Activated naive CD4-positive, alpha-beta T cell treated with anti-CD3 and anti-CD28 coated beads for 36 hours (primary cell): Measurements from ENCODE around the gene MSX2. TPM values are rescaled to one million over a fixed set of nuclear protein-coding genes. Genes with fewer than 3 reads are reported as not detected.

ENCODE experiments used
- CTCF ChIA-PET: fragments of 350-600 bp; sonication (Branson Sonifier 250); formaldehyde crosslinking; loops from one replicate; lab custom pipeline; 2021; ENCODE audit warnings: antibody characterized with exemption; lab: Charles Lee
- DNase-seq: peaks from one replicate; pipeline ENCODE4 v3.0.0-alpha.2; 2020
- H3K27ac Mint-ChIP-seq: one replicate; pipeline ENCODE4 v1.8.0; 2021; ENCODE audit warnings: mild to moderate bottlenecking, mixed read lengths
- H3K27me3 Mint-ChIP-seq: one replicate; pipeline ENCODE4 v1.8.0; 2021; ENCODE audit warnings: low read depth, mixed read lengths
- H3K36me3 Mint-ChIP-seq: one replicate; pipeline ENCODE4 v1.8.0; 2021; ENCODE audit warnings: low read depth, mixed read lengths
- H3K4me1 Mint-ChIP-seq: one replicate; pipeline ENCODE4 v1.8.0; 2021; ENCODE audit warnings: low read depth, mixed read lengths
- H3K4me3 Mint-ChIP-seq: one replicate; pipeline ENCODE4 v1.8.0; 2021; ENCODE audit warnings: mild to moderate bottlenecking, moderate library complexity, mixed read lengths
- H3K9me3 Mint-ChIP-seq: one replicate; pipeline ENCODE4 v1.8.0; 2021; ENCODE audit warnings: mixed read lengths
- intact Hi-C: fragments of 100-400 bp; cut with micrococcal nuclease; formaldehyde crosslinking; loops from one replicate; pipeline ENCODE4 v1.15.1; 2023
- total RNA-seq, 2 experiments: library from RNA; stranded (reverse); gene quantifications; one replicate each; pipeline ENCODE4 v1.2.3, GENCODE V29; 2021

Gene MSX2
- total RNA-seq: not detected

DNA sequence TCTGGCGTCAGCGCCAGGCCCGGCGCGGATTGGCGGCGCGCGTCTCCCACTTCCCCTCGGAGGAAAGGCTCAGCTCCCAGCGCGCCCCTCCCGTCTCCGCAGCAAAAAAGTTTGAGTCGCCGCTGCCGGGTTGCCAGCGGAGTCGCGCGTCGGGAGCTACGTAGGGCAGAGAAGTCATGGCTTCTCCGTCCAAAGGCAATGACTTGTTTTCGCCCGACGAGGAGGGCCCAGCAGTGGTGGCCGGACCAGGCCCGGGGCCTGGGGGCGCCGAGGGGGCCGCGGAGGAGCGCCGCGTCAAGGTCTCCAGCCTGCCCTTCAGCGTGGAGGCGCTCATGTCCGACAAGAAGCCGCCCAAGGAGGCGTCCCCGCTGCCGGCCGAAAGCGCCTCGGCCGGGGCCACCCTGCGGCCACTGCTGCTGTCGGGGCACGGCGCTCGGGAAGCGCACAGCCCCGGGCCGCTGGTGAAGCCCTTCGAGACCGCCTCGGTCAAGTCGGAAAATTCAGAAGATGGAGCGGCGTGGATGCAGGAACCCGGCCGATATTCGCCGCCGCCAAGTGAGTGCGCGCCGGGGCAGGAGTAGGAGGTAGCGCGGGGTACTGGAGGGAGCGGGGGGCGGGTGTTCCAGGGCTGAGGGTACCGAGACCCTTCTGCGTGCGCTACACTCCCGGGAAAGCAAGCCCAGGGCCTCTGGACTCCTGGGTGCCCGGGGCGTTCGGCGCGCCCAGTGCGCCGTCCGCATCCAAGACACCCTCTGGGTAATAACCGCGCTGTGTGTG is at the start of gene MSX2:
MSX2 (plus strand) TSS at position 99 of the 777 bp plus-strand sequence; CDS start at position 177, 78 bp downstream.
- H3K4me3 Mint-ChIP-seq: peak within 1 kb of the TSS; percentile 35
- H3K27me3 Mint-ChIP-seq: peaks cover 88% of the 10 kb centered on the region
- CTCF ChIA-PET: interaction anchor here (0.7 kb wide), 1 partner anchor 210 kb away, joined by 3 read pairs; no protein-coding TSS in a partner anchor
- H3K4me1 Mint-ChIP-seq: peaks cover 17% of the 10 kb centered on the region
- H3K36me3 Mint-ChIP-seq: no peaks in the 10 kb centered on the region
- no peak within 1 kb of the TSS for H3K27ac Mint-ChIP-seq
- no peaks in the 10 kb centered on the region for H3K9me3 Mint-ChIP-seq
- peak; percentile 52 for DNase-seq
- intact Hi-C loops: loop anchor here (10.0 kb wide), 1 partner anchor 1490 kb away; the partner anchor contains the start of gene NKX2-5

DNA sequence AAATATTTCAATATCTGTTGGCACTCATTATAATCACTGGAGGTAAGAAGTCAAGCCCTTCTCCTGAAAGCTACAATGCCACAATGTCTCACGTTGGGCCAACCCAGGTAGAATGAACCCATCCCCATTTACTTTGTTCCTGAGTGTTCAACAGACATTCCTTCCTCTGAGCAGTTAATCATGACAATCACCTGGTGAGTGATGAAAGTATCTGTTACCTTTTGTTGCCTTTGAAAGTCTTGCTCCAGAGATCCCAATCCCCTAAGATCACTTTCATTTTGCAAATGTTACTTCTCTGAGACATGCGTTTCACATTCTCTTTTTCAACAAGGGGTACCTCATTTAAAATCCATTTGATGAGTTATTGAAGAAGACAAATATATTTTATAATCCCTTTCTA is 49.3 kb upstream of the MSX2 start:
- no peak for DNase-seq
- CTCF ChIA-PET: no interaction called here
- peaks cover 5% of the 10 kb centered on the region for H3K27me3 Mint-ChIP-seq
- intact Hi-C loops: no loop called here
- no peaks in the 10 kb centered on the region for H3K36me3 Mint-ChIP-seq
- no peaks in the 10 kb centered on the region for H3K4me1 Mint-ChIP-seq
- H3K4me3 Mint-ChIP-seq: no peak overlapping the region
- H3K27ac Mint-ChIP-seq: no peak overlapping the region
- peaks cover 2% of the 10 kb centered on the region for H3K9me3 Mint-ChIP-seq

DNA sequence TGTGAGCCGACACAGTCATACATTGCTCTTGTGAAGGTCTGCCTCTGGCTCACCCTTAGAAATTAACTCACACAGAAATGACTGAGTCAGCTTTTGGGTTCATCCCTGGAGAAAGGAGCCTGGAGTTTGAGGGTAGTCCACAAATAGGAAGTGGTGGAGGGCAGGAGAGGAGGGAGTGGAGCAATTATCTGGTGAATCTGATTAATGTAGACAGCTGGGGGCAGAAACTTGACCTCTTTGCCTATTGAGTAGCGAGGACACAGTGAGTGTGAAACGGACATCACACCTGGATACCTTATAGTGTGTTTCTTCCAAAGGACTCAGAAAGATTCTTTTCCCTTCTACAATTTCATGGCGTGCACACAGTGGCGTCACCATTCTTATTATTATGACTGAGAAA is 48.5 kb upstream of the MSX2 start:
- Mint-ChIP-seq H3K9me3 (peaks cover 2% of the 10 kb centered on the region), H3K36me3 (no peaks in the 10 kb centered on the region), H3K4me3 (no peak overlapping the region), H3K27me3 (peaks cover 7% of the 10 kb centered on the region), H3K27ac (no peak overlapping the region), H3K4me1 (no peaks in the 10 kb centered on the region)
- intact Hi-C loops: no loop called here
- CTCF ChIA-PET: no interaction called here
- DNase-seq: no peak

DNA sequence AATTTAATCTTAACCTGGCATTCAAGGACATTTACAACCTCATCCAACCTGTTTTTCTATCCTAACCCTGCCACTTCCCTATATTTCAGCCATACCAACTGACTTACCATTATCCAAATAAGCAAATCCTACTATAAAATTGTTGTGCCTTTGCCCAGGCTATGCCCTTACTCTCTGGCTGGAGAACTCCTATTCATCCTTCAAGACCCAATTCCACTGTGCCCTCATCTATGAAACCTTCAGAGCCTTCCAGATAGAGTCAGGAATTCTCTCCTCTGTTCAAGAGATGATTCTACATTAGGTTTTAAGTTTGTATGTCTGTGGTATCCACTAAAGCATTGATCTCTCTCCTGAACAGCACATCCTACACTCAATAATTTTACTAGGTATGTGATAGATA is 46.3 kb upstream of the MSX2 start:
- Mint-ChIP-seq H3K27me3 (peaks cover 8% of the 10 kb centered on the region), H3K27ac (no peak overlapping the region), H3K9me3 (peaks cover 2% of the 10 kb centered on the region), H3K4me1 (no peaks in the 10 kb centered on the region), H3K36me3 (no peaks in the 10 kb centered on the region), H3K4me3 (no peak overlapping the region)
- intact Hi-C loops: no loop called here
- CTCF ChIA-PET: no interaction called here
- no peak for DNase-seq

DNA sequence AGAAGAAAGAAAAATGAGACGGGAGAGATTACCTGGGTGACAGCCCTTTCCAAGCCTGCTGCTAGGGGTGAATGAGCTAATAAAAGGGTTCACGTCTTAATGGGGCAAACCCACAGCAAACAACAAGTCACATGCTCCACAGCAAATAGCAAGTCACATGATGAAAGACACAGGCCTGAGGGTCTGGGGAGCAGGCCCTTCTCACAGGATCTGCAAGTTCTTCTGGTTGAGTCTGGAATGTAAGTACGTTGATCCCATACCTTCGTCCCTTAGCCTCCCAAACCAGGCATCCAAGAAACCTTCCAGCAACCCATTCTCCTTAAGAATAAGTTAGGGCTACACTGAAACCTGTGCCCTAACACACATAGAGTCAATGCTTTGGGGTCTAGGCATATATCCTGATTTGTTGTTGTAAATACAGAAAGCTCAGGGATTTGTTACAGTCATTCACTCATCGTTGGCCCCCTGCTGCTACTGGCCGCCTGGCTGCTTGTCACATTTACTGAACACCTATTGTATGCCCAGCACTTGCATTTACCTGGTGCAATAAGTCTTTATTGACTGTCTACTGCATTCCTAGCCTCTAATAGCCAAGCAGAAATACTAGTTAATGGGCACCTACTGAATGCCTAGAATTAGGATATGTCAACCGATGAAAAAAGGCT is 43.3 kb upstream of the MSX2 start:
- CTCF ChIA-PET: no interaction called here
- H3K36me3 Mint-ChIP-seq: no peaks in the 10 kb centered on the region
- intact Hi-C loops: no loop called here

DNA sequence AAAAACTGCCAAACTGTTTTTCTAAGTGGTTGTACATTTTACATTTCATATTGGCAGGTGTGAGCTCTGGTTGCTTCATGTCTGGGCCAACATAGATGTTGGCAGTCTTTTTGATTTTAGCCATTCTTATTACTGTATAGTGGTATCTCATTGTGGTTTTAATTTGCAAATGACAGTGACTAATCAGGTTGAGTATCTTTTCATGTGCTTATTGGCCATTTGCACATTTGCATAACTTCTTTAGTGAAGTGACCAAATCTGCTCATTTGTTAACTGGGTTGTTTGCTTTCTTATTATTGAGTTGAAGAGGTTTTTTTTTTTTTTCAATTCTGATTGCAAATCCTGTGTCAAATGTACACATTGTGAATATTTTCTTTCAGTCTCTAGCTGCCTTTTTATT is 36.9 kb upstream of the MSX2 start:
- Mint-ChIP-seq H3K36me3 (no peaks in the 10 kb centered on the region), H3K27me3 (peaks cover 56% of the 10 kb centered on the region), H3K9me3 (peaks cover 5% of the 10 kb centered on the region), H3K4me1 (peaks cover 11% of the 10 kb centered on the region), H3K4me3 (no peak overlapping the region), H3K27ac (no peak overlapping the region)
- intact Hi-C loops: no loop called here
- CTCF ChIA-PET: no interaction called here
- DNase-seq: no peak

More for the DNA sequence above, 43.3 kb upstream of the MSX2 start:
- Mint-ChIP-seq H3K9me3 (peaks cover 5% of the 10 kb centered on the region), H3K27ac (no peak overlapping the region), H3K27me3 (peaks cover 20% of the 10 kb centered on the region), H3K4me1 (no peaks in the 10 kb centered on the region), H3K4me3 (no peak overlapping the region)
- DNase-seq: no peak

DNA sequence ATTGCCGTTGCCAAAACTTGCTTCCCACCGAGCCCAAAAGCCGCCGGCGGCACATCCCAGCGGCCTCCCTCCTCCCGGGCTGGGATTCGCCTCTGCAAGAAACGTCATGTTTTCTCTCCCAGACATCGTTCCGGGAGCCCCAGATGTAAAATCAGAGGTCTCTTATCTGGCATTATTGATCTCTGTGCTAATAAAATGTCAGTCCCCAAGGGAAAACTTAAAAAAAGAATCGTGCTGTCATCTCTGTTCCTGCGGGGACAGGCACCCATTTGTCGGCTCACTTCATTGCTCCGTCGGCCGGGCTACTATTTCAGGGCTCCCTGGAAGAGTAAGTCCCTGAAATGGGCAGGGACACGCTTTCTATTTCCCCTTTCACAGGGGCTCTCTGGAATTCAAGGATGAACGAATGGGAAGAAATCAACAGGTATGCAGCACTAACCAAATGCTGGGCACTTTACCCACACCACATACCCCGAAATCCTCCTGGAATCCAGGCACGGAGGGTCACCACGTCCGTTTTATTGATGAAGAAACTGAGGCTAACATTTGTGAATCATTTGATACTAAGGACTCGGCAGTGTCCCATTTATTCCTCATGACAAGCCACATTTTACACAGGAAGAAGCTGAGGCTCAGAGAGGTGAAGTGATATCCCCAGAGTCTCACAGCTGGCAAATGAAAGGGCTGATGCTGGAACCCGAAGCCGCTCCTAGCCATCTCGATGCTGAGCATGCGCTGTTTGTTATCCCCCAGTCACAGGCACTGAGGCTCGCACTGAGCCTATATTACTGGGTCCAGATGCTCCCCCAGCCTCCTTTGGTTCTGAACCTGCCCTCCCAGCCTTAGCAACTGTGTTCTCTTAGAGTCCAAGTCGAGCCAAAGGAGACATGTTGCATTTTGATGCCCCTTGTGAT is 35.7 kb upstream of the MSX2 start:
- Mint-ChIP-seq H3K4me1 (peaks cover 15% of the 10 kb centered on the region), H3K27me3 (peaks cover 63% of the 10 kb centered on the region), H3K36me3 (no peaks in the 10 kb centered on the region), H3K27ac (no peak overlapping the region), H3K4me3 (no peak overlapping the region), H3K9me3 (peaks cover 5% of the 10 kb centered on the region)
- no peak for DNase-seq
- CTCF ChIA-PET: no interaction called here
- intact Hi-C loops: no loop called here

DNA sequence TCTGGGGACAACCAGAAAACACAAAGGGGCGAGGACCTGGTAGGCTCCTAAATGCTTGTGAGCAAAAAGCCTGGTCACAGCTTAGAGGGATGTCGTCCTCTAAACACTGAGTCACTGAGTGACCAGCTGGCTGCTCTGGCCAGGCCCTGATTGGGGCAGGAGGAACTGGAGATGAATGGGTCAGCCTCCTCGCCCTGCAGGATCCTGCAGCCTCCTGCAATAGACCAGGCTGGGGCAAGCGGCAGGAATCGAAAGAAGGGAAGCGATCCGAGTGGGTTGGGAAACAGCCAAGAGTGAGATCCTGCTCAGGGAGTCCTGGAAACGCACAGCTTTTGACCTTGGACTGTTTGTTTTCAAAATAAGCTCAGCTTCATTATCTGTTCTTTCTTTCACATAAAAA is 34.1 kb upstream of the MSX2 start:
- H3K9me3 Mint-ChIP-seq: no peaks in the 10 kb centered on the region
- H3K4me3 Mint-ChIP-seq: no peak overlapping the region
- CTCF ChIA-PET: no interaction called here
- no peaks in the 10 kb centered on the region for H3K36me3 Mint-ChIP-seq
- no peak overlapping the region for H3K27ac Mint-ChIP-seq
- intact Hi-C loops: no loop called here
- peaks cover 15% of the 10 kb centered on the region for H3K4me1 Mint-ChIP-seq
- H3K27me3 Mint-ChIP-seq: peaks cover 68% of the 10 kb centered on the region
- DNase-seq: no peak

DNA sequence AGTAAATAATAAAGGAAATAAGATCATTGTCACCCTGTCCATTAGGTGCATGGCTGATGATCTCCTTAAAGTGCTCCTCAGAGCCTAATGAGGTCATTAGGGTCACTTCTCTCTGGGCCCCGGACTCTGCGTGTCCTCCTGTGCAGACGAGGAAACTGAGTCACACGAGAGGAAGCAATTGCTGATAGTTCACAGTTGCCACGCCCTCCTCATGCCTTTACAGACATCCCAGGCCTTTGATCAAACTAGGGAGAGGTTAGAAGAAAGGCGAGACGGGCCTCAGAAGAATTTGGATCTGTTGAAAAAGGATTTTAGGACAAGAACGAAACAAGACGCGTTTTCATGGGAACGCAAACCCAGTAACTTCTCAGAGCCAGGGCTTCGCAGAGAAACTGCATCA is 32.0 kb upstream of the MSX2 start:
- DNase-seq: no peak
- no peaks in the 10 kb centered on the region for H3K36me3 Mint-ChIP-seq
- peaks cover 64% of the 10 kb centered on the region for H3K27me3 Mint-ChIP-seq
- H3K9me3 Mint-ChIP-seq: no peaks in the 10 kb centered on the region
- H3K4me1 Mint-ChIP-seq: peaks cover 15% of the 10 kb centered on the region
- no peak overlapping the region for H3K27ac Mint-ChIP-seq
- CTCF ChIA-PET: no interaction called here
- intact Hi-C loops: no loop called here
- H3K4me3 Mint-ChIP-seq: no peak overlapping the region

DNA sequence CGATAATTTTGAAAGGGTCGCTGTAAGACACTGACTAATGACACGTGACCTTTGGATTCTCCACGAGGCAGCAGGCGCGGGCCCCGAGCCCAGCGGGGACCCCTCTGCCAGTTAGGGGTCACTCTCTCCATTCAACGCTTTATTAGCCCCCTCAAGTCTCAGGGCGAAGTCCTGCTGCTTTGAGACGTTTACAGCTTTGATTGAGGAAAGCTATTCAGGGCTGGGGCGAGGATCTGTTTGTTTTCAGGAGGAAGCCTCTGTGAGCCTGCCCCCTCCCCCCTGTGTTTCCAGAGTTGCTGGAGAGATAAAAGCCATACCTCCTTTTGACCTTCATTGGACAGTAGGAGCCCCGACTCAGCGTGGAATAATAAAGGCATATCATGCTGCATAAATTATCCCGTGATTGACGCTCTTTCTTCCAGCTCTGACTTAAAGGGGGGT is 31.4 kb upstream of the MSX2 start:
- CTCF ChIA-PET: no interaction called here
- intact Hi-C loops: no loop called here
- H3K27ac Mint-ChIP-seq: no peak overlapping the region
- peaks cover 60% of the 10 kb centered on the region for H3K27me3 Mint-ChIP-seq
- no peak overlapping the region for H3K4me3 Mint-ChIP-seq
- no peaks in the 10 kb centered on the region for H3K36me3 Mint-ChIP-seq
- H3K9me3 Mint-ChIP-seq: no peaks in the 10 kb centered on the region
- no peak for DNase-seq
- H3K4me1 Mint-ChIP-seq: peaks cover 14% of the 10 kb centered on the region

DNA sequence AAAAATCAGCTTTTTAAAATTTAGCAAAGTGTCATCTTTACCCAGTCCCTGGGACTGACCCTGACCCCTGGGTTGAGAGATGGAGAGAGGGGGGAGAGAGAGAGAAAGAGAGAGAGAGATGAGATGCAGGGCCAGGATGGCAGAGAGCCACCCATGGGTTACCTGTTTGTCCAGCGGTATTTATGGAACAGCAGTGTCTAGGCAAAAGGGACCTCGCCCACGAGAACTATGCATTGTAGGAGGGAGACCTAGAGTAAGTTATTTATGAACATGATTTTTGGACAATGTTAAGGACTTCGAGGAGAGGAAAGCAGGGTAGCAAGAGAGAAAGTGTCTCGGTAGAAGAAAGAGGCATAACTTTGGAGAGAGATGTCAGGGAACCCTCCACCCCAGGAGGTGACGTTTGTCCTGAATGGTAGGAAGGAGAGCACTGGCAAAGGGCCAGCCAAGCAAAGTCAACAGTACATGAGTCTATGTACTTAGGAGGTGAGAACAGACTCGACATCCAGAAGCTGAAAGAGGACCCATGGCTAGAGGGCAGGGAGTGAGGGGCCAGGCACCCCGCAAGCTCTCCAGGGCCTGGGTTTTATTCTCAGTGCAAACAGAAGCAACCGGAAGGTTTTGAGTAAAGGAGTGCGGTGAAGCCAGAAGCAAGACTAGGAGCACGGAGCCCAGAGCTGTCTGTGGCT is 30.5 kb upstream of the MSX2 start:
- Mint-ChIP-seq H3K4me1 (peaks cover 6% of the 10 kb centered on the region), H3K4me3 (no peak overlapping the region), H3K9me3 (no peaks in the 10 kb centered on the region), H3K27ac (no peak overlapping the region), H3K27me3 (peaks cover 52% of the 10 kb centered on the region), H3K36me3 (no peaks in the 10 kb centered on the region)
- no peak for DNase-seq
- CTCF ChIA-PET: no interaction called here
- intact Hi-C loops: no loop called here

DNA sequence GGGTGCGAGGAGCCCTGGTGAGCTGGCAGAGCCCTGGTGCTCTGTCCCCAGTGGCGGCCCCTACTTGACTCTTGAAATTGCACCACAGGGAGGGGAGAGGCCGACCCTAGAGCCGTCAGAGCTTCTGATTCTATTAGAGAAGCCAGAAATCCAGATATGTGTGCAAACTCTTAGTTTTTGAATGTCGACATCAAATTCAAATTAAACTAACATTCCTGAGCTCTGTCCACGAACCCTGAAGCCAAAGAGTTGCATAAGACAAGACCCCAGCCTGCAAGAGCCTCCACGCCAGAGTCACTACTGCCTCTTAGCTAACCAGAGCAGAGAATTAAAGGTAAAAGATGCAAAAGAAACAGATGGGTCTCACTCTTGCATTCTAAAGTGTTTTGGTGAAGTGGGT is 29.8 kb upstream of the MSX2 start:
- no peaks in the 10 kb centered on the region for H3K36me3 Mint-ChIP-seq
- intact Hi-C loops: no loop called here
- H3K4me1 Mint-ChIP-seq: peaks cover 6% of the 10 kb centered on the region
- CTCF ChIA-PET: no interaction called here
- H3K9me3 Mint-ChIP-seq: no peaks in the 10 kb centered on the region
- peaks cover 49% of the 10 kb centered on the region for H3K27me3 Mint-ChIP-seq
- H3K4me3 Mint-ChIP-seq: no peak overlapping the region
- no peak overlapping the region for H3K27ac Mint-ChIP-seq
- DNase-seq: no peak
